Heart left ventricle (tissue), 16 donors: ENCODE results near the gene TRAPPC1. TPM values are rescaled to one million over a fixed set of nuclear protein-coding genes. Genes with fewer than 3 reads are reported as not detected.

Source experiments
- ATAC-seq, 4 donors: fragments of 200-7000 bp; cut with Tn5 transposase; one replicate each; pipeline ENCODE4 v1.9.1; 2020 to 2022; ENCODE audit warnings: moderate library complexity in 4 of 4, mild to moderate bottlenecking in 3 of 4, moderate number of reproducible peaks in 1 of 4
- DNase-seq, 5 donors: peaks; one replicate each; pipeline ENCODE4 v3.0.0-alpha.2; 2020
- H3K27ac ChIP-seq, 12 donors: fragments of 200-600 bp; sonication (generic) in 4 of 12; one replicate each; pipeline versions ENCODE4 v1.5.0 to v1.8.0; 2016 to 2022; ENCODE audit warnings: mild to moderate bottlenecking in 2 of 12
- H3K27me3 ChIP-seq, 9 donors: fragments of 200-600 bp; sonication (generic) in 2 of 9; one replicate each; pipeline versions ENCODE4 v1.5.1 to v1.8.0; 2016 to 2022; ENCODE audit warnings: mild to moderate bottlenecking in 3 of 9
- H3K36me3 ChIP-seq, 9 donors: fragments of 200-600 bp; sonication (generic) in 2 of 9; one replicate each; pipeline versions ENCODE4 v1.5.0 to v1.8.0; 2018 to 2022; ENCODE audit warnings: mild to moderate bottlenecking in 2 of 9
- H3K4me1 ChIP-seq, 12 donors: fragments of 200-600 bp; sonication (generic) in 4 of 12; one replicate each; pipeline versions ENCODE4 v1.5.0 to v1.8.0; 2016 to 2022; ENCODE audit warnings: mild to moderate bottlenecking in 3 of 12
- H3K4me3 ChIP-seq, 12 donors: fragments of 200-600 bp; sonication (generic) in 4 of 12; one replicate each; pipeline versions ENCODE4 v1.5.0 to v1.8.0; 2017 to 2022; ENCODE audit warnings: mild to moderate bottlenecking in 9 of 12, moderate library complexity in 4 of 12
- H3K9me3 ChIP-seq, 12 donors: fragments of 200-600 bp; sonication (generic) in 4 of 12; one replicate each; pipeline versions ENCODE4 v1.5.0 to v1.8.0; 2016 to 2022; ENCODE audit warnings: mild to moderate bottlenecking in 1 of 12
- POLR2A ChIP-seq, 2 donors: fragments of 450-650 bp; IDR thresholded peaks; one replicate each; pipeline ENCODE4 v1.6.1; 2017; ENCODE audit warnings: antibody characterized with exemption in 2 of 2, mild to moderate bottlenecking in 2 of 2, moderate library complexity in 2 of 2
- WGBS, 4 donors: extraction: QIAGEN DNeasy Blood & Tissue Kit in 2 of 4; methylation state at CpG; one replicate each; pipeline versions ENCODE4 v1.1.5 to v1.1.7; 2013 to 2018; 5-methylcytosine and 5-hydroxymethylcytosine counted together
- intact Hi-C, 10 donors: fragments of 100-400 bp; cut with DNase I; formaldehyde crosslinking; loops; one replicate each; pipeline versions ENCODE4 v1.11.1 to v1.14.2; 2022
- polyA plus RNA-seq, 2 donors: library from polyadenylated mRNA; stranded (reverse); fragments of 200-250 nt; gene quantifications; one replicate each; pipeline ENCODE4 v1.2.3, GENCODE V29; 2013
- total RNA-seq, 9 donors: library from RNA; depleted of rRNA in 2 of 9; stranded (reverse); fragments of >200 nt in 2 of 9; fragmentation: NEBNext Ultra II Directional in 3 of 9; extraction: Animal tissue kit (Norgen Biotek cat#: 25700) in 3 of 9; gene quantifications; one replicate each; pipeline versions ENCODE4 v1.1.0 to v1.2.4, GENCODE V29; 2016 to 2023
- TF ChIP-seq, protein P1 (sequence below), 12 donors: fragments of 200-600 bp; sonication (generic) in 4 of 12; IDR thresholded peaks; one replicate each; pipeline versions ENCODE4 v1.5.0 to v1.8.0; 2018 to 2022; ENCODE audit warnings: antibody characterized with exemption in 12 of 12, mild to moderate bottlenecking in 5 of 12
- donor health status: ischemic (EF 13 %, LVEDD 7.1; RV severe dilation, severe dysfunction).
- donor health status: healthy with polysubstance abuse.
- donor health status: DM: no; HTN: yes; CAD: no.
- donor health status: DM: no; HTN: no; CAD: no.
- donor health status: ischemic (EF 25% LVEDD 6.9; RV normal size, moderate dysfunction).
- donor health status: ischemic (EF 25% LVEDD 5.7; RV mildly dilated, moderate dysfunction).
- donor health status: healthy.
- donor health status: DM: yes; HTN: yes; CAD: no.
- donor health status: ischemic (EF 35%, LVEDD 5.7; RV mildly dilated, moderate dysfunction).
- donor health status: nonischemic (EF 11% LVEDD 7.7; RV severe dilation, severe dysfunction).
- donor health status: DM: yes; HTN: yes; CAD: no.
- donor health status: PGD.
- donor health status: ischemic (EF 29% LVEDD 5.4; RV normal size, mild dysfunction).
- donor health status: nonischemic (EF 23%, LVEDD 6.1; RV moderate dilation, normal function).

Gene TRAPPC1
- total and polyA plus RNA-seq, 11 donors, result 60.8 to 170 (median 132) TPM

GRCh38 chr17:7887038-7887481 is 44.7 kb downstream of the TRAPPC1 start:
- peak overlapping the region; percentile 36 to 98 (median 91) for H3K27ac ChIP-seq
- DNase-seq (no peak), ATAC-seq (no peak)
- TF ChIP-seq, protein P1, sequence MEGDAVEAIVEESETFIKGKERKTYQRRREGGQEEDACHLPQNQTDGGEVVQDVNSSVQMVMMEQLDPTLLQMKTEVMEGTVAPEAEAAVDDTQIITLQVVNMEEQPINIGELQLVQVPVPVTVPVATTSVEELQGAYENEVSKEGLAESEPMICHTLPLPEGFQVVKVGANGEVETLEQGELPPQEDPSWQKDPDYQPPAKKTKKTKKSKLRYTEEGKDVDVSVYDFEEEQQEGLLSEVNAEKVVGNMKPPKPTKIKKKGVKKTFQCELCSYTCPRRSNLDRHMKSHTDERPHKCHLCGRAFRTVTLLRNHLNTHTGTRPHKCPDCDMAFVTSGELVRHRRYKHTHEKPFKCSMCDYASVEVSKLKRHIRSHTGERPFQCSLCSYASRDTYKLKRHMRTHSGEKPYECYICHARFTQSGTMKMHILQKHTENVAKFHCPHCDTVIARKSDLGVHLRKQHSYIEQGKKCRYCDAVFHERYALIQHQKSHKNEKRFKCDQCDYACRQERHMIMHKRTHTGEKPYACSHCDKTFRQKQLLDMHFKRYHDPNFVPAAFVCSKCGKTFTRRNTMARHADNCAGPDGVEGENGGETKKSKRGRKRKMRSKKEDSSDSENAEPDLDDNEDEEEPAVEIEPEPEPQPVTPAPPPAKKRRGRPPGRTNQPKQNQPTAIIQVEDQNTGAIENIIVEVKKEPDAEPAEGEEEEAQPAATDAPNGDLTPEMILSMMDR (IDR thresholded peaks at IDR 0.05), result no peak
- TF ChIP-seq POLR2A (IDR thresholded peaks at IDR 0.05), result no peak
- peak overlapping the region in 11 of 12 donors; percentile 21 to 86 (median 77) for H3K4me3 ChIP-seq
- intact Hi-C loops, result loop anchor here in 2 of 10 donors (2.0 to 5.0 kb wide), 3 partner anchors 30 to 52 kb away; partner anchors contain the start of genes CNTROB (in 1 of the 2), KDM6B (in 1 of the 2), NAA38 (in 1 of the 2) and TRAPPC1 (in 1 of the 2)
- H3K36me3 ChIP-seq, result peaks cover 0 to 24% (median 15%) of the 10 kb centered on the region in 9 donors
- no peaks in the 10 kb centered on the region for H3K27me3 ChIP-seq
- no peaks in the 10 kb centered on the region for H3K9me3 ChIP-seq
- H3K4me1 ChIP-seq, result peaks cover 17 to 68% (median 45%) of the 10 kb centered on the region in 12 donors
- WGBS, 4 donors, result 5 to 9% (median 7%) methylated on average over 8 of the region's 8 CpGs

DNA sequence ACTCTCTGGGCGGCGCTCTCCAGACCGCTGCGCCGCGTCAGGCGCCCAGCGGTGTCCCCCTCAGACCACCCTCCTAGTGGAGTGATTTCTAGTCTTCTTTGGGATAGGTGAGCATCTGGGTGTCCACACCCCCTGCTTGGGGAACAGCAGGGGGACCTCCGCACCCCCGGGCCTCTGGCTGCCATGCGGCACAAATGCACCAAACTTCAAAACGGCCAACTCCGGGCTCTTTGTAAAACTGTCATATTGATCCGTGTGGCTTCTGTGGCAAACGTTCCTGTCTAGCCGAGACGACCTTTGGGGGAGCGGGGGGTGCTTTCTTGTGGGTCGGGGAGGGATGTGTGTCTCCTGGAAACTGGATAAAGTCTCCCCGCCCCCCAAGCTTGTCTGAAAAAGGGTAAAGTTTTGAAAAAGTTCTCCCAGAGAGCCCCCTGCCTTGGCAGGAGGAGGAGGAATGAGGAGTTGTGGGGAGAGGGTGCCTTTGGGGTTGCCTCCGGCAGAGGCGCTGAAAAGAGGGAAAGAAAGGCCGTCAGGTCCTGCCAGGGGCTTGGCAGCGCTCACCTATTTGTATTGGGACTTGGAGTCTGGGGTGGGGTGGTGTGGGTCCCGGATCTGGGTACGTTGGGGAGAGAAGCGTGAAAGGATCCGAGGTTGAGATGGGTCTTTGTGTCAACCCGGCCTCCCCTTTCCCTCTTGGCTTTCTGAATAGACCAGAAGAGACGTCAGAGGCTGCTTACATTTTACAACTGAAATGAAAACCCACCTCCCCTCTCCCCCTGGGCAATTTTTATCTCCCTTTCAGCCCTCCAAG is 45.3 kb downstream of the TRAPPC1 start:
- Histone ChIP-seq H3K4me3 (peak overlapping the region; percentile 57 to 86 (median 76)), H3K27ac (peak overlapping the region; percentile 36 to 98 (median 91)), H3K9me3 (no peaks in the 10 kb centered on the region), H3K36me3 (peaks cover 0 to 22% (median 8%) of the 10 kb centered on the region in 9 donors), H3K4me1 (peaks cover 17 to 74% (median 46%) of the 10 kb centered on the region in 12 donors), H3K27me3 (no peaks in the 10 kb centered on the region)
- DNase-seq (peak in 2 of 5 donors; percentile 32 to 36), ATAC-seq (no peak)
- no peak for TF ChIP-seq POLR2A (IDR thresholded peaks at IDR 0.05)
- TF ChIP-seq, protein P1 (IDR thresholded peaks at IDR 0.05), result no peak
- 8 to 12% (median 10%) methylated on average over 19 to 30 of the region's 30 CpGs for WGBS, 4 donors
- intact Hi-C loops, result loop anchor here in 2 of 10 donors (2.0 to 5.0 kb wide), 3 partner anchors 30 to 52 kb away; partner anchors contain the start of genes CNTROB (in 1 of the 2), KDM6B (in 1 of the 2), NAA38 (in 1 of the 2) and TRAPPC1 (in 1 of the 2)

DNA sequence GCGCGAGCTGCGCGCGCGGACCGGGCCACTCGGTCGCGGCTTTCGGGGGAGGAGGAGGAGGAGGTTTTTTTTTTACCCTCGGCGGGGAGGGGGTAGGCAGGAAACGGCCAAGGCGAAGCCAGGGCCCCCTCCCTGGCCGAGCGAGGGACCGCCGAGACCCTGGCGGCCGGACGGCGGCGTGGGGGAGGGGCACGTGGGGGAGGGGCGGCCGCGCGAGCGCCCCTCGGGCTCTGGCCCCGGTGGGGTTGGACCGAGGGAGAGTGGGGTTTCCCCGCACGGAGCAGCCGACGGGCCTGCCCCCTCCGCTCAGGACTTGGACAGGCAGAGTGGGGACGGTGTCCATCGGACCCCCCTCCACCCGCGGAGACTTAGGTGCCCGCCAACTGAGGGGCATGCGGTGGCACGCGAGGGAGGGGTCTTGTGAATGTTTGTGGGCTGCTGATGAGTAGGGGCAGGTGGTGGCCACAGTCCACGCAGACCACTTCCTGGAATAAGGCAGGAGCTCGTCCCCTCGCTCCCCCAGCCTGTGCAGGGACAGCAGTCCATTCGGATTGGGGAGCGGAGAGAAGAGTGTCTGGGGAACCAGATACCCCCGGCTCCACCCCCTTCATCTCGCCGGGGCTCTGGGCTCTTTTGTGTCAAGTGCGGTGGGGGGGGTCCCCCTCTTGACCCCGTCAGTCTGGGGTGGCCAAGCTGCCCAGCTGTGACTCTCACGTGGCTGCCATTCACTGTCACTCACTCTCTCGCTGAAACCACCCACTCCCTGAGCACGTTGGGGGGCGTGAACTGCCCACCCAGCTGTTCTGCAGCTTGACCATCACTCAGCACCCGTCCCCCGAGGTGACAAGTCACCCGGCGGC is 46.1 kb downstream of the TRAPPC1 start:
- H3K4me1 ChIP-seq, result peaks cover 17 to 82% (median 46%) of the 10 kb centered on the region in 12 donors
- H3K4me3 ChIP-seq, result peak overlapping the region; percentile 57 to 86 (median 76)
- H3K9me3 ChIP-seq, result no peaks in the 10 kb centered on the region
- peak overlapping the region; percentile 57 to 98 (median 91) for H3K27ac ChIP-seq
- no peak for ATAC-seq
- WGBS, 4 donors, result 0 to 2% (median 0%) methylated on average over 28 to 64 of the region's 64 CpGs
- intact Hi-C loops, result loop anchor here in 2 of 10 donors (2.0 to 5.0 kb wide), 3 partner anchors 29 to 51 kb away; partner anchors contain the start of genes CNTROB (in 1 of the 2), KDM6B (in 1 of the 2), NAA38 (in 1 of the 2) and TRAPPC1 (in 1 of the 2)
- H3K36me3 ChIP-seq, result peaks cover 0 to 22% (median 3%) of the 10 kb centered on the region in 9 donors
- TF ChIP-seq, protein P1 (IDR thresholded peaks at IDR 0.05), result no peak
- TF ChIP-seq POLR2A (IDR thresholded peaks at IDR 0.05), result no peak
- DNase-seq, result peak; percentile 41 to 71 (median 52)
- H3K27me3 ChIP-seq, result no peaks in the 10 kb centered on the region
